ENCODE measurements around the gene FOXL3.

FOXL3 gene

GRCh38 chr7:280461-280860 lies 9.5 kb upstream of the FOXL3 start:
- H3K27ac ChIP-seq, result no peak overlapping the region
- no peak for TF ChIP-seq CTCF (conservative IDR thresholded peaks at IDR 0.05)

GRCh38 chr7:281637-282036 lies 8.3 kb upstream of the FOXL3 start:
- no peak overlapping the region for H3K27ac ChIP-seq

GRCh38 chr7:282621-283020 lies 7.3 kb upstream of the FOXL3 start:
- TF ChIP-seq CTCF (conservative IDR thresholded peaks at IDR 0.05), result no peak
- H3K27ac ChIP-seq, result no peak overlapping the region

More at GRCh38 chr7:281637-282036, 8.3 kb upstream of the FOXL3 start:
- TF ChIP-seq CTCF (conservative IDR thresholded peaks at IDR 0.05), result no peak

GRCh38 chr7:284762-285722 lies 4.9 kb upstream of the FOXL3 start:
- TF ChIP-seq CTCF (conservative IDR thresholded peaks at IDR 0.05), result no peak
- H3K27ac ChIP-seq, result no peak overlapping the region

- no peak overlapping the region for H3K27ac ChIP-seq
- no peak for TF ChIP-seq CTCF (conservative IDR thresholded peaks at IDR 0.05)
Measured at GRCh38 chr7:285731-286130, 4.2 kb upstream of the FOXL3 start.

- no peak for TF ChIP-seq CTCF (conservative IDR thresholded peaks at IDR 0.05)
- H3K27ac ChIP-seq, result no peak overlapping the region
Measured at GRCh38 chr7:286266-286665, 3.7 kb upstream of the FOXL3 start.

- no peak for TF ChIP-seq CTCF (conservative IDR thresholded peaks at IDR 0.05)
- no peak overlapping the region for H3K27ac ChIP-seq
Measured at GRCh38 chr7:288671-289101, 1.3 kb upstream of the FOXL3 start.
